Measurements from ENCODE around the gene SPAG6. TPM values are rescaled to one million over a fixed set of nuclear protein-coding genes. Genes with fewer than 3 reads are reported as not detected.

SPAG6 gene
- total RNA-seq, 1 experiment from 2014 or later: 0.74 TPM

- ChIA-PET CTCF (interaction anchor here (1.2 kb wide), 1 partner anchor 92 kb away, joined by 3 read pairs; the partner anchor contains the start of gene SPAG6), POLR2A (interaction anchor here (0.7 kb wide), 1 partner anchor 44 kb away, joined by 3 read pairs; no protein-coding TSS in a partner anchor)
- Mint-ChIP-seq H3K4me3 (peak overlapping the region; percentile 79), H3K27me3 (ENCODE audit: low read depth) (peaks cover 91% of the 10 kb centered on the region), H3K27ac (no peak overlapping the region), H3K9me3 (no peaks in the 10 kb centered on the region), H3K36me3 (no peaks in the 10 kb centered on the region), H3K4me1 (peaks cover 26% of the 10 kb centered on the region)
- ATAC-seq (no peak), DNase-seq (ENCODE audit: low spot score) (no peak)
- TF ChIP-seq FOXP4 (CRISPR knock-in tag; IDR thresholded peaks at IDR 0.05) (no peak), ZNF121 (CRISPR knock-in tag; IDR thresholded peaks at IDR 0.05) (no peak), FOXK1 (CRISPR knock-in tag; IDR thresholded peaks at IDR 0.05) (no peak), GTF2I (CRISPR knock-in tag; conservative IDR thresholded peaks at IDR 0.05) (no peak), CDX4 (CRISPR knock-in tag; IDR thresholded peaks at IDR 0.05; ENCODE audit: borderline replicate concordance) (no peak)
These were observed 92.6 kb downstream of the SPAG6 start for GRCh38 chr10:22437620-22438588.

- ATAC-seq (no peak), DNase-seq (ENCODE audit: low spot score) (no peak)
- TF ChIP-seq HMGA2 (CRISPR knock-in tag; IDR thresholded peaks at IDR 0.05) (no peak), GABPB1 (CRISPR knock-in tag; IDR thresholded peaks at IDR 0.05) (no peak), USF2 (CRISPR knock-in tag; IDR thresholded peaks at IDR 0.05) (no peak), PREB (CRISPR knock-in tag; IDR thresholded peaks at IDR 0.05; ENCODE audit: borderline replicate concordance) (no peak)
- Mint-ChIP-seq H3K27ac (no peak overlapping the region), H3K4me3 (peak overlapping the region; percentile 79), H3K4me1 (peaks cover 26% of the 10 kb centered on the region), H3K27me3 (ENCODE audit: low read depth) (peaks cover 95% of the 10 kb centered on the region), H3K36me3 (no peaks in the 10 kb centered on the region), H3K9me3 (no peaks in the 10 kb centered on the region)
- ChIA-PET POLR2A (no interaction called here), CTCF (no interaction called here)
These were observed 93.4 kb downstream of the SPAG6 start for GRCh38 chr10:22438711-22439110.

- H3K27ac Mint-ChIP-seq: no peak overlapping the region
- no peak for DNase-seq (ENCODE audit: low spot score)
- peaks cover 79% of the 10 kb centered on the region for H3K27me3 Mint-ChIP-seq (ENCODE audit: low read depth)
- H3K4me3 Mint-ChIP-seq: no peak overlapping the region
- ATAC-seq: no peak
- H3K4me1 Mint-ChIP-seq: peaks cover 22% of the 10 kb centered on the region
- H3K9me3 Mint-ChIP-seq: no peaks in the 10 kb centered on the region
- CTCF ChIA-PET: no interaction called here
- H3K36me3 Mint-ChIP-seq: no peaks in the 10 kb centered on the region
- POLR2A ChIA-PET: no interaction called here
- TF ChIP-seq PRDM15 (CRISPR knock-in tag; IDR thresholded peaks at IDR 0.05): no peak
- TF ChIP-seq ZNF512 (CRISPR knock-in tag; IDR thresholded peaks at IDR 0.05; ENCODE audit: borderline replicate concordance): no peak
- no peak for TF ChIP-seq CBFB (CRISPR knock-in tag; IDR thresholded peaks at IDR 0.05; ENCODE audit: low read depth)
- TF ChIP-seq ZNF317 (CRISPR knock-in tag; IDR thresholded peaks at IDR 0.05; ENCODE audit: borderline replicate concordance, low read depth): no peak
- TF ChIP-seq PRRX2 (CRISPR knock-in tag; IDR thresholded peaks at IDR 0.05): no peak
- TF ChIP-seq OVOL2 (CRISPR knock-in tag; IDR thresholded peaks at IDR 0.05; ENCODE audit: borderline replicate concordance): no peak
- no peak for TF ChIP-seq IRF1 (CRISPR knock-in tag; IDR thresholded peaks at IDR 0.05)
- TF ChIP-seq TEAD1 (CRISPR knock-in tag; IDR thresholded peaks at IDR 0.05): no peak
- TF ChIP-seq ZNF232 (CRISPR knock-in tag; IDR thresholded peaks at IDR 0.05): no peak
- no peak for TF ChIP-seq ZNF121 (CRISPR knock-in tag; IDR thresholded peaks at IDR 0.05)
- no peak for TF ChIP-seq TCF7 (CRISPR knock-in tag; IDR thresholded peaks at IDR 0.05; ENCODE audit: low read depth)
These were observed 96.8 kb downstream of the SPAG6 start for GRCh38 chr10:22442063-22442462.

Measured in WTC11 (cell line).